HG03139 (cell line): ENCODE results near the gene TACC3.

ENCODE experiments used
- ATAC-seq: cut with Tn5 transposase; IDR thresholded peaks from one replicate; pipeline ENCODE4 v1.9.1; 2021; ENCODE audit not compliant: unreplicated experiment

TACC3 gene

DNA sequence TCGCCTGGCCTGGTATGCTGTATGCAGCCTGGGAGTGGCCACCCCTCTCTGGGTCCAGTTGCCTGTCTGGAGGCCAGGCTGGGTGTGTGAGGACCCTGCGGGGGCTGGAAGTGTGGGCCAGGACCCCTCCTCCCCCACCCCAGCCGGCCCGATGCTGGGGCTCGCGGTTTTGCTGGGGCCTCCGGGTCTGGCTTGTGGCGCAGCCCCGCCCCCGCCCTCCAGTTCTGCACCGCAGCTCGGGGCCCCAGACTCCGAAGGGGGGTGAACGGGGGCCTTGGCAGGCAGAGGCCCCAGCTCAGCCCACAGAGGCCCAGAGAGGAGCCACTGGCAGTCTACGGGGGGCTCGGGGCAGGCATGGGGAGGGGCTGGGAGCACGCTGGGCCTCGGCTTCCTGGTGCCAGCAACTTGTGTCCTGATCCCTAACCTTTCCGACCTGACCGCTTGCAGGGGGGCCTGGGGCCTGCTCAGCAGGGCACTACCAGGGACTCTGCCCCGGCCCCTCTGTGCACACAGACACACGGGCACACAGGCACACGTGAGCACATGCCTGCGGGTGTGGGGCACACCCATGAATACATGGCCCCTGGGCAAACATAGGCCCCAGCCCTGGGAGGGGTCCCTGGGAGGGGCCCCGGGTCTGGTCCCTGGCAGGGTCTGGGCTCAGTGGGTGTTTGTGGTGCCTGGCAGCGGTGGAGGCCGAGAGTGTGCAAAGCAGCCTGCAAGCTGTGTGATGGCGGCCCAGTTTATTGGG lies 50.4 kb downstream of the TACC3 start:
- ATAC-seq, result no peak

DNA sequence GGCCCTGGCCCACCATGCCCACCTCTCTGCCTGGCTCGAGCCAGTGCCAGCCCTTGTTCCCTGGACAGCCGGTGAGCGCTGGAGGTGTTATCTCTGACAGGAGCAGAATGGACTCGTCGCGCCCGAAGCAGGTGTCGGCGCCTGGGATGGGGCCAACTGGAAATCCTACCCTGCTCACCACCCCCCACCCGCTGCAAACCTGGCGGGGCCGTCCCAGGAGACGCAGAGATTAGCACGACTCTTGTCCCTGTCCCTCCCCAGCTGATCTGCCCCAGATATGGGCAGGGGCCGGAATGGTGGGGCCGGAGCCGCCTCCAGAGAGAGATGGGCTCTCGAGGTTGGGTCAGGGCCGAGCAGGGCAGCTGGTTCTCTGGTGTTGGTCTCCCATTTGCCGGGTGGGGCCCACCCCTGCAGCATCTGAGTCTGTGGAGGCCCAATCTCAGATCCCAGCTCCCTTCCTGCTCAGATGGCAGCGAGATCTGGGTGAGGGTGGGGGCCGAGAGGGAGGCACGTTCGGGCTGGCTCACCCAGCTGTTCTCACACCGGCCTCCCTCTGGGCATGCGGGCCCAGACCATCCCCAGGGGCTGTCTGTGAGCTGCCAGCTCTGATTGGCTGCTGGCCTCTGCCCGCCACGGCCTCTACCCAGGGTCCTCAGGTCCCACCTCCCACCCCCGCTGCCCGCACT lies 51.7 kb downstream of the TACC3 start:
- no peak for ATAC-seq

DNA sequence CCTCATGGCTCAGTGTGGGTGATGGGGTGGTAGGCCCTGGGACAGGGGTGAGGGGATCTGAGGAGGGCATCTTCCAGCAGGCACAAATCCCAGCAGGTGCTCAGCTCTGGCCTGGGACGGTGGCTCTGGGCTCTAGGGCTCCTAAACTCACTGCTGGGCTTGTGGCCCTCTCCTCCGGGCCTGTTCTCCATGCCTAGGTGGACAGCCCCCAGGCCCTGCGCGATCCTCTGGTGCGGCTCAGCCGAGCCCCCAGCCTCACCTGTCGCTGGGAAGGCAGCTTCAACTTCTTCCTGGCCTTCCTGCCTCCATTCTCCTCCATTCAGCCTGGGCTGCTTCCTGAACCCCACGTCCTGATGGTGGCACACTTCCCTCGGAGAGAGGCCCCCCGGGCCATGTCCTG lies 52.4 kb downstream of the TACC3 start:
- ATAC-seq, result no peak

DNA sequence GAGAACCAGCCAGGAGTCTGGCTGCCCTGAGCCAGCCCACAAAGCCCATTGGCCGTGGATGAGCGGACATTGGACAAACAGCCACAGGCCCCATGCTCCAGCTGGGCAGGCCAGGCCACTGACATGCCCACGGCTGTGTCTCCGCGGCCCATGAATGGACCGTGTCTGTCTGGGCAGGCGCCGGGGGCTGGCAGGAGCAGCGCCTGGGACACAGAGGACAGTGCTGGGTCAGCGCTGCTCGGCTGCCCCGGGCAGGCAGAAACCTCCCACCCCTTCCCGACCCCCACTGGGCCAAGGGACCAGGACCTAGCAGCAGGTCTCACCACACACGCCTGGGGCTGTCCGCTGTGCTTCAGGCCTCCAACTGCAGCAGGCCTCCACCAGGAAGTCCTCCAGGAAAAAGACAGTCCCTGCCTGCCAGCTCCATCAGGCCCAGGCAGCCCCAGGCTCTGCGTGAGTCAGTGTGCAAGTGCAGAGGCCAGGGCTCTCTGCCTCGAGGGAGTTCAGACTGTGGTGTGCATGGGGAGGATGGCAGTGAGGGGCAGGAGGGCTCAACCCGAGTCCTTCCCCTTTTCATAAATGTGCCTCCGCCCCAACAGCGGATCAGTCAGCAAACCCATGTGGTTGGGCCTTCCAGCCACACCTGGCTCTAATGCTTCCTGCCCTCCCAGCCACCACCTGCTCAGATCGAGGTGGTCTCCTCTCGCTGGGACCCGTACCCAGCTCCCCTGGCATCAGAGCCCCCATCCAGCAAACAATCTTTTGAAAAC lies 54.6 kb downstream of the TACC3 start:
- ATAC-seq, result no peak

DNA sequence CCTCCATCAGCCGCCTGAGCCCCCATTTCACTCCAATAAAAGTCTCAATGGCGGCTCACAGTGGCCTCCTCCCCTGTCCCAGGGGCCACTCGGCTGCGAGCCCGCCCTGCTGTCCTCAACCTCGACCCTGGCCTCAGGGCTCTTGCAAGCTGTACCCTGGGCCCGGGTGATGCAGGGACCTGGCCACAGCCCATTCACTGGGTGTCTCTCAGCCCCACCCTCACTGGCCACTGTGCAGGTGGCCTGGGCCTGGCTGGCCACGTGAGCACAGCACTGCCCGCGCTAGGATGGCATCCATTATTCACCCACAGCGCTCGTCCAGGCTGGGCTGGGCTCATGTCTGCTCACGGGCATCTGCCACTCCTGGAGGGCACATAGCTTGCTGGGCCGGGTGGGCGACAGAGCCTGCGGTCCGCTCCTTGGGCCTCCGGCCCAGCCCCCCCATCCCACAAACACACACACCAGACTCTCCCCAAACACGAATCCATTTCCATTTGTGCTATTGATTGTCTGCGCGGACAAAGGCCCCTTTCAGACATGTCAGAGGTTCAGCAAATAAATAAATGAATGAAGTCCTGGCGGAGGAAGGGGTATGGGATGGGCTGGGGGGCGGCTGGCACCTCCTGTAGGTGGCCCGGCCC lies 55.3 kb downstream of the TACC3 start:
- no peak for ATAC-seq

DNA sequence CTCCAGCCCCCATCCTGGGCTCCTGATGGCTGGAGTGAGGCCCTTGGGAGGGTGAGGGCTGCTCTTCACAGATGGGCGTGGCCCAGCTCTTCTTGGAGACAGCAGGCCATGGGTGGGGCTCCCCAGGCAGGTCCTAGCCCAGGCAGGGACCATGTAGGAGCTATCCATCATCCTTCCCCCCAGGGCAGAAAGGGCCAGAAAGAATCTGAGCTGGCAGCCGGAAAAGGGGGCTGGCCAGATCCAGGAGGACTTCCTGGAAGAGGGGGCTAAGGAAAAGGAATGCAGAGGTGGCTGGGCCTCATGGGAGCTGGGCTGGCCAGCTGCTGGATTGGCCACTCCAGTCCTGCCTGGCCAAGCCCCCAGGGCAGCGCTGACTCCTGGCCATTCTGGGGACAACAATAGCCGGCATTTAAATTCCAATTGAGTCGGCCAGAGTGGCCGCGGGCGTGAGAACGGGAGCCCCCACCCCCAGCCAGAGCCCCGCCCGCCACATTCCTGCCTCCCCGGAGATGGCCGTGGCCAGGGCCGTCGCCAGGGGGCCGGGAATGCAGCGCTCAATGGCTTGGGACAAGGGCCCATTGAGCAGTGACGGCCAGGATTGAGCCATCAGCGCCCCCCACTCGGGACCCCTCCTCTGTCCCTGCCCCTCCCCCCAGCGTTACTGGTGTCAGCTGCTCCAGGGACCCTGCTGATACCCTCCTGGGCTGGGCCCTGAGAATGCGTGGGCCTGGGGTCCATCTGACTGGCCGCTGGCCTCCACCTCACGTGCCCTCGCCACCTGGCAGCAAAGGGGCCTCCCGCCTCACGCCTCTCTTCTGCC lies 56.7 kb downstream of the TACC3 start:
- no peak for ATAC-seq

DNA sequence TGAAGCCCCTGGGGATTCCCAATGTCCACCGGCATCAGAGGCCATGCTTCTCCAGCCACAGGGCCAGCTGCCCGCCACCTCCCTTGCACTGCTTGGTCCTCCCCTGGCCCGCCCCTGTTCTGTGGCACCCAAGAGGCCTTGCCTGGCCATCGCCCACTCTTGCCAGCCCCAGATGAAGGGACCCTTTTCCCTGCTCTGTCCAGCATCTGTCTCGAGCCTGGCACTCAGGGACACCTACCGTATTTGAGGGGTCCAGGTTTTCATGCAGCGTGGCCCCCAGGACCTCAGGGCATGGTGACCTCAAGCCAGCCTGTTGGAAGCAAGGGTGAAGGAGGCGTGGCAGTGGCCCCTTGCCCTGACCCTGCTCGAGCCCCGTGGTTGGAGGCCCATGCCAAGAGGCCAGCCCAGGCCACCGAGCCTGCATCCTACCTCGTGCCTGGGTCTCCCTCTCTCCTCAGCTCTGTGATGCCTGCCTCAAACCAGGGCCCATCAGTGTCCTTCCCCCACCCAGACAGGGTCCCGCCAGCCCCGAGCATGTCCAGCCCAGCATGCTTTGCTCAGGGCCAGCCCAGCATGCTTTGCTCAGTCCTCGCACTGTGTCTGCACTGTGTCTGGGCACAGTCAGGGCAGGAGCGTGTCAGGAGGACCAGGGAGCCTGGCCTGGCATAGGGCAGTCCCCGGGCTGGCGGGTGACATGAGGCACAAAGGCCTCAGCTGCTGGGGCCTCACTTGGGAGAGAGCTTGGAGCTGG lies 57.5 kb downstream of the TACC3 start:
- no peak for ATAC-seq

DNA sequence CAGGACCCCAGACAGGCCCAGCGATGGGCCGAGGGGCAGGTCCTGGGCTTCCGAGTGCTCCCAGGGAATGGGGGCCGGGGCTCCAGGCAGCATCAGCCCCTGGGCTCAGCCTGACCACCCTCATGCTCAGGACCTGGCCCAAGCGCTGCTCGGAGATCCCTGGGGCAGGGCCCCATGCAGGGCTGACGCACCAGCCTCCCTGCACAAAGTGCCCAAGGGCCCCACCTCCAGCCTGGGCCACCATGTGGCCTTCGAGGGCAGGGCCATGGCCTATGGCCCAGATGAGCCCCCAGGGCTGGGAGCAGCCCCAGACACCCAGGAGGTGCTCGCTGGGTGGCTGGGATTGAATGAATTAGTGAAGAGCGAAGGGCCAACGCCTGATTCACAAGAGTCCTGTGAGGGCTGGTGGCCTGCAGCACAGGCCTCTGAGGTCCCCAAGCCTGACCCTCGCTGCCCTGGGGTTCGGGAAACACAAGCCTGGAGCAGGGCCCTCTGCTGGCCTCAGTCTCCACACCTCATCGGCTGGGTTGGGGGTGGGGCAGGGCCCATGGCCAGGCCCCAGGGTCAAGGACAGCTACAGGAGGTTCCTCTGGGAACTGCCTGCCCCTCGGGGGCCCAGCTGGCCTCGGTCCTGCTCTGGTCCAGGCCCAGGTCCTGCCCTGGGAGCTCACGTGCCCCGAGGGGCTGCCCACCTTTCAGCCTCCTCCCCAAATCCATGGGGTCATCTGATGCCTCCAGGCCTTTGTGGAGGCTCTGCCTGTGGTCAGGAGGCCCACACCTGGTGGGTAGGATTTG lies 58.5 kb downstream of the TACC3 start:
- no peak for ATAC-seq

DNA sequence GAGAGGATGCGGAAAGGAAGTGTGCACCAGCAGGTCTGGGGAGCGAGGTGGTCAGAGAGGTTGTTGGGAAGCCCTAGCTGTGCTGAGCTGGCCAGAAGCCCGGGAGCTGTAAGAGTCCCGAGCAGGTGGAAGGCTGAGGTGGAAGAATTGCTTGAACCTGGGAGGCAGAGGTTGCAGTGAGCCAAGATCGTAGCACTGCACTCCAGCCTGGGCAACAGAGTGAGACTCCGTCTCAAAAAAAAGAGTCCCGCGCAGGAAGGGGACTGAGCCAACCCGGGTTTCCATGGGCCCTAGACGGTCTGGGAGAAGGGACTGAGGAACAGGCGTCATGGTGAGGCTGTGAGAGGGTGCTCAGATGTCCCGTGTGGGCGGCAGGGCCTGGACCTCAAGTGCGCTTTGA lies 59.1 kb downstream of the TACC3 start:
- no peak for ATAC-seq

DNA sequence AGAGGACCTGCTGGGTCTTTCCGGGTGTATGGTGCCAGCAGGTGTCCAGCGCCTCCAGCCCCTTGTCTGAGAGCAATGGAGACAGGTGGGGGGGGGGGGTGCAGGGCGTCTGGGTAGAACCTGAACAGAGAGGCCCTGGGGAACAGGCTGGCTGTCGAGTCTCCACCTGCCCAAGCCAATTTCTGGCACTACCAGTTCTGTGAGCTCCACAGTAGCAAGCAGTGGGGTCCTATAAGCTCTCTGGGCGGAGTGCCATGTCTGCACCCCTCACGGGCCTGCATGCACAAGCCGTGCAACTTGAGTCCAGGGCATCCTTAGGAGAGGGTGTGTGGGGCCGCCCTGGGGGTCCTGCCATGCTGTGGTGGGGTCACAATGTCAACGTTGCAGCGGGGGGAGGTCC lies 61.7 kb downstream of the TACC3 start:
- ATAC-seq, result no peak

DNA sequence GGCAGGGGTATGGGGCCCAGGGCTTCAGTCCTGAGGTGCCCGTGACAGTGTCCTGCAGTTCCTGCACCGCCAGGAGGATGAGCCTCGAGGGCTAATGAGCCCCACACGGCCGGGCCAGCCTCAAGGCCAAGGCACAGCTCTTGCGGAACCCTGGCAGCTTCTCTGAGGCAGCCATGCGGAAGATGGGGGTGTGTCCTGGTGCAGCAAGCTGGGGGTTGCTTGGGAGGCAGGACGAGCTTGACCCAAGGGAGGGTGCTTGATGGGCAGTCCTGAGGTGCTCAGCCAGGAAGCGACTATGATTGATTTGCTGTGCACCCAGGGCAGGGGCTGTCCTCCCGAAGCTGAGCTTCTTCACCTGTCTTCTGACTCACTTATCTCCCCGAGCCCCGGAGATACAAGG lies 62.6 kb downstream of the TACC3 start:
- no peak for ATAC-seq

DNA sequence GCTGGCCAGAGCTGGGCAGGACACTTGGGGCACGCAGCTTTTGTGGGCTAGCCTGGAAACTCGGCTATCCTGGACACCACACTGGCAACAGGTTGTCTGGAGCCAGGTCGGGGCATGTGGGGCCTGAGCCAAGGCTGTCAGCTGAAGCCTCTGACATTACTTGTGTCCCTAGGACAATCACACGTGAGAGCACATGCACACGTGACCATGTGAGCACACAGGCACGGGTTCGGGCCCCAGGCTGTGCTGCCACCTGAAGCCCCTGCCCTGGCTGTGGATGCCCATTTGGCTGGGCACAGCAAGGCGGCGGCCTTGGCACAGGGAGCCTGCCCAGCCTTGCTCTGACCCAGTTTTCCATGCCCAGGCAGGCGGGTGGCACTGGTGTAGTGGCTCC lies 63.1 kb downstream of the TACC3 start:
- no peak for ATAC-seq

DNA sequence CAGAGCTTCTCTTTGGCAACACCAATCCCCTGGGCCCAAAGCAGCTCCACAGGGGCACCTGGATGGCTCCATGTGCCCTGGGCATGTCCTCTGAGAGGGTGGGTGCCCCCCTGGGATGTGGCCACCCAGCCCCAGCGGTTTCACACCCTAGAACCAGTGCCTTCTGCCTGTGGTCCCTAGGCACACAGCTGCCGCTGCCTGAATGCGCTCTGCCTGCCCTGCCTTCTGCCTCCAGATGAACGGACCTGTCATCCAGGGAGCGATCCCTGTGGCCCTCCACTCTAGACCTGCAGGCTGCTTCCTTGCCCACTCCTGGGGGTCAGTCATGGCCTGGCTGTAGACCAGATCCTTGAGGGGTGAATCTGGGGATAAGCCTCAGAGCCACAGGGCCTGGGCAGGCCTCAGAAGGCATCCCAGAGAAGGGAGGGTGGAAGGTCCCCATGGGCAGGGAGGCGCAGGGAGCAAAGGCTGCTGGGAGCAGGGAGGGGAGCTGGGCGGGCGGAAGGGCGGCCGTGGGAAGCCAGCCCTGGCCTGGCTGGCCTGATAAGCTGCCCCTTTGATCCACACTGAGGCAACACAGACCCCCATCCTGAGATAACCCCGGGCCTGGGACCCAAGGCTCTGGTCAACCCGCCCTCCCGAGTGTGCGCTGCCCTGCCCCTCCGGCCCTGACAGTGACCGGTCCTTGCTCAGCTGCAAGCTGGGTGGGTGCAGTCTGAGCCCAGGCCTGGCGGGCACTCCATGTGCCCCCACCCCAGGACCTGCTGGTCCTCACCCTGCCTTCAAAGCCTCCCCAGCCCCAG lies 63.7 kb downstream of the TACC3 start:
- ATAC-seq, result no peak

DNA sequence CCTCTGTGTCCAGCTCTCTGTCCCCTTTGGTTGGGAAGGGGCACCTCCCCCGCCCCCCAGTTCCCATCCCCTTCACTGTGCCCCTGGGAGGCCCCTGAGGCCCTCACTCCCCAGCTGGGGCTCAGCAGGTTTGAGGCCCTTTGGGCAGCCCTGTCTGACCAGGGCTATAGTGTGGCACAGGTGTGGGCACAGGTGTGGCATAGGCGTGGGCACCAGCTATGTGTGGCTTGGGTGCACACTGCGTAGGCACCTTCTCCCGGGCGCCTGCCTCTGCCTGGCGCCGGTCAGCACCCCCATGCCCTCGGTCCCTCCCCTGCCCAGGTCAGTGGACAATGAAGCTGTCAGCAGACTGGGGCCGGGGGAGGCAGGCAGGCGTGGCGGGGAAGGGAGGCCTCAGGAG lies 64.3 kb downstream of the TACC3 start:
- ATAC-seq, result no peak

DNA sequence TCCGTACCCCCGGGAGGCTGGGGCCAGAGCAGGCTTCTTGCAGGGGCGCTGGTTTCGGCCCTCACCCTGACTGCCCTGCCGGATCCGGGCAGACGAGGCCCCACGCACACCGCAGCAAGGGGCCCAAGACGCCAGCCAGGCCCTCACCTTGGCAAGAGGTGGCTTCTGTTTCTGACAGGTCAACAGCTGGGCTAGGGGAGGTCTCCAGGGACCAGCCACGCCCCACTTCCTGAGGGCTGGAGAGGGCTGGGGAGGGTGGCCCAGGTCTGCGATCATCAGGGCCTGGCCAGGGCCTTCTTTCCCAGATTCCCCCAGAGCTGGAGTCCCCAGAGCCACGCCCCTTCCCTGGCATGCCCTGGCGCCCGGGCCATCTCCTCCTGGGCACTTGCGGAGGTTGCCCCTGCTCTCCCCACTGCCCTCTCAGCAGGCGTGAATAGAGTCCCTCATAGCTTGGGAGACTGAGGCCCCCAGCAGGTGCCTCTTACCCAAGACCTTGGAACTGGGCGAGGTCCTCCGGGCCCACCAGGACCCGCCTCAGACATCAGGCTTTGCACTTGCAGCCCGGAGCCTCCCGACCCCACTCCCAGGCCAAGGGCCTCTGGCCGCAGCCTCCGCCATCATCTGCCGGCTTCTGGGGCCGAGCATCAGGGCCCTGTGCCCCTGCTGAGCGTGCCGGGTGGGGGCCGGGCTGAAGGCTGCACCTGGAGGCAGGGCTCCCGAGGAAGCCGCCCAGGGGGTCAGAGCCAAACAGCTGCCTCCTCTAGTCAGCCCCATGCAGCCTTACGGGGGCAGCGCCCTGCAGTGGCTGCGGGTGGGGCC lies 65.4 kb downstream of the TACC3 start:
- ATAC-seq, result no peak

DNA sequence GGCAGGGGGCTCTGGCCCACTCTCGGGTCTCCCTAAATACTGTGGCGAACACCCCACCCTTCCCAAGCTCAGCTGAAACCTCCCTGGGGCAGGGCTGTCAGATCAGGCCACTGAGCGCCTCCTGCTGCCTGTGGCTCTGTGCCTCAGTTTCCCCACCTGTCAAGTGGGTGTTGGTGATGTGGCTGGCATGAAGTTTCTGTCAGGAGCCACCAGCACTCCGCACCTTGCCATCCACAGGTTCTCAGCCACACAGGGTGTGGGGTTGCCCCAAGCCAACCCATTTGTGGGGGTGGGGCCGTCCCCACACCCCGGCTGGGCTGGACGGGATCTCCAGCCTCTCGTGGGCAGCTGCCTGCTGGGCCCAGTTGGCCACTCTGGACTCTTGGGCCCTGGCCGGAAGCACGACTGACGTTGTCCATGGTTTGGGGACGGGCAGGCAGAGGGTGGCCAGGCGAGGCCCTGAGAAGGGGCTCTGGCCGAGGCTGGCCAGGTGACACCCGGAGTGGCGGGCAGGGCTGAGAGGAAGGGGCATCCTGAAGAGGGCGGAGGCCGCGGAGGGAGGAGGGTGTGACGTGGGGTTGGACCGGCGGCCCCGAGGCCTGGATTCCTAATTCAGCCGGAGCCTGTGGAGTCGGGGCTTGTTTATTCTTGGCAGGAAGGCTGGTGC lies 66.2 kb downstream of the TACC3 start:
- no peak for ATAC-seq
